ENCODE results near the gene R3HDM1. TPM values are rescaled to one million over a fixed set of nuclear protein-coding genes. Genes with fewer than 3 reads are reported as not detected.

Gene R3HDM1
- total RNA-seq, 6 experiments from 2014 or later = 8.0 to 17.8 (median 12.2) TPM

DNA sequence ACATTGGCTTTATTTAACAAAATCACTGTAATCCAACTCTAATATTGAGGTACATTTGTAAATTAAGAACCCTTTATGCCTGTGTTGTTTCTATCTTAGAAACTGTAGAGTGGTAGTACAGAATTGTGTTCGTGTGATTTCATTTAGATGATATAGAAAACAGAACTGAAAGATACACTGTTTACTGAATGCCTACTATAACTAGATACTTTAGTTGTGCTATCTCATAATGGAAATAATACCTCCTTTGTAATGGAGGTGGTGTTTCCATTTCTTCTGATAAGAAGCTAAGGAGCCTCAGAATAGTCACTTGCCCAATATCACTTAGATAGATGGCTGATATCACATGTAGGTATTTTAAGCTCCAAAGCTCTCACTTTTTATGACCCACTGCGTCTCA lies 147.8 kb downstream of the R3HDM1 start:
- DNase-seq = no peak
- intact Hi-C loops (cut with DNase I) = no loop called here

GRCh38 chr2:135685361-135685760 lies 154.1 kb downstream of the R3HDM1 start:
- intact Hi-C loops (cut with DNase I) = no loop called here
- Histone ChIP-seq H3K27me3 (no peaks in the 10 kb centered on the region), H3K4me1 (no peaks in the 10 kb centered on the region), H3K4me3 (no peak overlapping the region), H3K36me3 (peaks cover 0 to 5% (median 2%) of the 10 kb centered on the region in 4 donors), H3K27ac (no peak overlapping the region), H3K9me3 (no peaks in the 10 kb centered on the region)
- no peak for ATAC-seq
- DNase-seq = no peak
- 75% methylated on average over 1 of the region's 1 CpG for WGBS (ENCODE audit: insufficient coverage, low coverage, low lambda C conversion rate, missing lambda C conversion rate)
- no peak for TF ChIP-seq POLR2A (IDR thresholded peaks at IDR 0.05)
- TF ChIP-seq, protein P1, sequence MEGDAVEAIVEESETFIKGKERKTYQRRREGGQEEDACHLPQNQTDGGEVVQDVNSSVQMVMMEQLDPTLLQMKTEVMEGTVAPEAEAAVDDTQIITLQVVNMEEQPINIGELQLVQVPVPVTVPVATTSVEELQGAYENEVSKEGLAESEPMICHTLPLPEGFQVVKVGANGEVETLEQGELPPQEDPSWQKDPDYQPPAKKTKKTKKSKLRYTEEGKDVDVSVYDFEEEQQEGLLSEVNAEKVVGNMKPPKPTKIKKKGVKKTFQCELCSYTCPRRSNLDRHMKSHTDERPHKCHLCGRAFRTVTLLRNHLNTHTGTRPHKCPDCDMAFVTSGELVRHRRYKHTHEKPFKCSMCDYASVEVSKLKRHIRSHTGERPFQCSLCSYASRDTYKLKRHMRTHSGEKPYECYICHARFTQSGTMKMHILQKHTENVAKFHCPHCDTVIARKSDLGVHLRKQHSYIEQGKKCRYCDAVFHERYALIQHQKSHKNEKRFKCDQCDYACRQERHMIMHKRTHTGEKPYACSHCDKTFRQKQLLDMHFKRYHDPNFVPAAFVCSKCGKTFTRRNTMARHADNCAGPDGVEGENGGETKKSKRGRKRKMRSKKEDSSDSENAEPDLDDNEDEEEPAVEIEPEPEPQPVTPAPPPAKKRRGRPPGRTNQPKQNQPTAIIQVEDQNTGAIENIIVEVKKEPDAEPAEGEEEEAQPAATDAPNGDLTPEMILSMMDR (IDR thresholded peaks at IDR 0.05) = no peak

More for the DNA sequence above, 147.8 kb downstream of the R3HDM1 start:
- H3K4me1 ChIP-seq = no peaks in the 10 kb centered on the region
- H3K27me3 ChIP-seq = no peaks in the 10 kb centered on the region
- H3K4me3 ChIP-seq = no peak overlapping the region
- TF ChIP-seq, protein P1 (IDR thresholded peaks at IDR 0.05) = no peak
- TF ChIP-seq POLR2A (IDR thresholded peaks at IDR 0.05) = no peak
- H3K9me3 ChIP-seq = no peaks in the 10 kb centered on the region
- H3K27ac ChIP-seq = no peak overlapping the region
- no peak for ATAC-seq
- 91% methylated on average over 2 of the region's 2 CpGs for WGBS (ENCODE audit: insufficient coverage, low coverage, low lambda C conversion rate, missing lambda C conversion rate)
- peaks cover 0 to 8% (median 2%) of the 10 kb centered on the region in 4 donors for H3K36me3 ChIP-seq

DNA sequence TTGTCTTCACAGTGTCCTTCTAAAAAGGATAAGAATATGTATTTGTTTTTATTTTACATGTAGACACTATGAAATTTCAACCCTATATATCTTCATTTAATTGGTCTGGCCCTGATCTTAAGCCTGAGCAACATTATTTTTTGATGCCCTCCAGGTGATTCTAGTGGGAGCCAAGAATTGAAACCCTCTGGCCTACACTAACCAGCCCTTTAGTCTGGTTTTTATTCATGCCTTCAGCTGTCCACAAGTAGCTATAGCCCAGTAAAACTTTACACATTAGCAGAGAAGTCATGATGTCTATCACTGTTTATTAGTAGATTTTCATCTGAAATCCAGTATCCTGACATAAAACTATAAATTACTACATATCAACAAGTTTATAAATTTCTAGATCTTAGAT lies 157.7 kb downstream of the R3HDM1 start:
- no peak for ATAC-seq
- TF ChIP-seq, protein P1 (IDR thresholded peaks at IDR 0.05) = no peak
- no peak for TF ChIP-seq POLR2A (IDR thresholded peaks at IDR 0.05)
- no peaks in the 10 kb centered on the region for H3K4me1 ChIP-seq
- no peak overlapping the region for H3K4me3 ChIP-seq
- no peaks in the 10 kb centered on the region for H3K9me3 ChIP-seq
- H3K27ac ChIP-seq = no peak overlapping the region
- H3K36me3 ChIP-seq = no peaks in the 10 kb centered on the region
- H3K27me3 ChIP-seq = no peaks in the 10 kb centered on the region
- intact Hi-C loops (cut with DNase I) = no loop called here
- DNase-seq = no peak

DNA sequence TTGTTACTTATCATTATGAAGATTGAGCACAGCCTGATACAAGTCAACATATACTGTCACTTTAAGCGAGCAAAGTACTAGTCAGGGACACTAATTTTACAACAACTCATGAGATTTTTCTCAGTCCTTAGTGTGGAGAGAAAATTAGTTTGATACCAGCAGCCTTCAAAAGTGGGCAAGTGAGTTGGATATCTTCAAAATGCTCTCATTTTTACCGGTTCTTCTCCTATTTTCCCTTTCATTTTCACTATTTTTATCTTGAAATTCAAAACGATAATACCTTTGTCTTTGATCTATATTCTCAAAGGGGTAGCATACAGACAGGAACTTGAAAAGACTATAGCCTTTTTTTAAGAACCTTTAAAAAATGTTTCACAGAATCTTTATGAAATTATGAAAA lies 158.4 kb downstream of the R3HDM1 start:
- no peak overlapping the region for H3K4me3 ChIP-seq
- no peak for ATAC-seq
- 68% methylated on average over 3 of the region's 3 CpGs for WGBS (ENCODE audit: insufficient coverage, low coverage, low lambda C conversion rate, missing lambda C conversion rate)
- no peak for DNase-seq
- TF ChIP-seq, protein P1 (IDR thresholded peaks at IDR 0.05) = no peak
- TF ChIP-seq POLR2A (IDR thresholded peaks at IDR 0.05) = no peak
- no peak overlapping the region for H3K27ac ChIP-seq
- H3K36me3 ChIP-seq = no peaks in the 10 kb centered on the region
- no peaks in the 10 kb centered on the region for H3K9me3 ChIP-seq
- no peaks in the 10 kb centered on the region for H3K4me1 ChIP-seq
- intact Hi-C loops (cut with DNase I) = no loop called here
- no peaks in the 10 kb centered on the region for H3K27me3 ChIP-seq

DNA sequence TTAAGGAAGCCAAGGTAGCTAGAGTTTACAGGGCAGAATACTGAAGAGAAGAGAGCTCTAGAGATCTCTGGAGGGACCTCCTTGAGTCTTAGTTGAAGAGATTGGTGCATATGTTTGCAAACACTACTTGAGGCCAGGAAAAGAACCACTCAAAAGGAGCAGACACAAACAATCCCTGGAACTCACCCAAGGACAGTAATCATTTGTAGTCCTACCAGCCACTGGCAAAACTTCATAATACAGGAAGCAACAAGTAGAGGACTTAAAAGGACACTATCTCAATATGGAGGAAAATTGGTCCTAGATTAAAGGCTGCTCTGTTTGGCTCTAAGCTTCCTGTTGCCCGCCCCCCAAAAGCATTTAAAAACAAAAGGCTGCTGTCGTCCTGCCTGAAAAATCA lies 163.4 kb downstream of the R3HDM1 start:
- WGBS (ENCODE audit: insufficient coverage, low coverage, low lambda C conversion rate, missing lambda C conversion rate) = 94% methylated on average over 2 of the region's 2 CpGs
- no peaks in the 10 kb centered on the region for H3K27me3 ChIP-seq
- no peak for DNase-seq
- ATAC-seq = peak in 1 of 4 donors; percentile 14
- TF ChIP-seq, protein P1 (IDR thresholded peaks at IDR 0.05) = no peak
- TF ChIP-seq POLR2A (IDR thresholded peaks at IDR 0.05) = no peak
- no peaks in the 10 kb centered on the region for H3K36me3 ChIP-seq
- H3K9me3 ChIP-seq = no peaks in the 10 kb centered on the region
- no peak overlapping the region for H3K4me3 ChIP-seq
- no peaks in the 10 kb centered on the region for H3K4me1 ChIP-seq
- intact Hi-C loops (cut with DNase I) = no loop called here
- H3K27ac ChIP-seq = no peak overlapping the region

Data from right lobe of liver (tissue), 6 donors.